Measurements from ENCODE around the gene CDK12. TPM values are rescaled to one million over a fixed set of nuclear protein-coding genes. Genes with fewer than 3 reads are reported as not detected.

CDK12 gene
- total RNA-seq, 1 donor from 2014 or later: 33.1 TPM

Small RNA genes lying within 50 kb of the gene (small RNA-seq; reads per million reads assigned to genes)
- gene RNU6-233P (ENCODE audit: low replicate concordance): not detected

Other genes starting within 250 kb of the CDK12 start
- 1.5 TPM for gene STAC2, start 235.5 kb upstream of the CDK12 start, total RNA-seq
- gene FBXL20, start 59.9 kb upstream of the CDK12 start, total RNA-seq: 14.2 TPM
- 22.1 TPM for gene MED1, start 10.2 kb upstream of the CDK12 start, total RNA-seq
- gene NEUROD2, start 146.4 kb downstream of the CDK12 start, total RNA-seq: not detected
- gene PPP1R1B, start 165.5 kb downstream of the CDK12 start, total RNA-seq: 12.8 TPM
- gene STARD3, start 175.7 kb downstream of the CDK12 start, total RNA-seq: 15.8 TPM
- gene TCAP, start 203.9 kb downstream of the CDK12 start, total RNA-seq: 20.7 TPM
- gene PNMT, start 207.0 kb downstream of the CDK12 start, total RNA-seq: not detected
- 9.7 TPM for gene PGAP3, start 226.6 kb downstream of the CDK12 start, total RNA-seq
- gene ERBB2, start 238.6 kb downstream of the CDK12 start, total RNA-seq: 61.1 TPM

Measured in skin of body (tissue), 2 donors.